Upper lobe of left lung (tissue), 6 donors: ENCODE results near the gene INKA1. TPM values are rescaled to one million over a fixed set of nuclear protein-coding genes. Genes with fewer than 3 reads are reported as not detected.

Source experiments
- ATAC-seq, 2 donors: fragments of 200-7000 bp; cut with Tn5 transposase; one replicate each; pipeline ENCODE4 v1.9.1; 2022; ENCODE audit warnings: mild to moderate bottlenecking in 2 of 2, moderate library complexity in 2 of 2; ENCODE audit not compliant: low FRiP score in 2 of 2
- DNase-seq, 2 donors: peaks; one replicate each; pipeline ENCODE4 v3.0.0-alpha.2; 2019 to 2020
- H3K27ac ChIP-seq, 4 donors: fragments of 200-600 bp; sonication (generic); one replicate each; pipeline ENCODE4 v1.5.1; 2016 to 2019
- H3K27me3 ChIP-seq, 4 donors: fragments of 200-600 bp; sonication (generic); one replicate each; pipeline ENCODE4 v1.5.1; 2017 to 2019
- H3K36me3 ChIP-seq, 4 donors: fragments of 200-600 bp; sonication (generic); one replicate each; pipeline ENCODE4 v1.5.1; 2016 to 2019
- H3K4me1 ChIP-seq, 4 donors: fragments of 200-600 bp; sonication (generic); one replicate each; pipeline ENCODE4 v1.5.1; 2018 to 2019
- H3K4me3 ChIP-seq, 4 donors: fragments of 200-600 bp; sonication (generic); one replicate each; pipeline ENCODE4 v1.5.1; 2017 to 2019; ENCODE audit warnings: mild to moderate bottlenecking in 2 of 4, moderate library complexity in 1 of 4
- H3K9me3 ChIP-seq, 4 donors: fragments of 200-600 bp; sonication (generic); one replicate each; pipeline ENCODE4 v1.5.1; 2018 to 2019
- CTCF ChIP-seq, 6 experiments: fragments of 450-650 bp in 4 of 6; fragments of 200-600 bp in 2 of 6; sonication (generic) in 2 of 6; IDR thresholded peaks; one replicate each; pipeline ENCODE4 v1.5.1; 2016 to 2019; ENCODE audit warnings: antibody characterized with exemption in 6 of 6
- EP300 ChIP-seq, 4 donors: sonication (generic); formaldehyde crosslinking; IDR thresholded peaks; one replicate each; pipeline ENCODE4 v1.5.1; 2017; ENCODE audit warnings: antibody characterized with exemption in 4 of 4, control low read depth in 2 of 4
- POLR2A ChIP-seq, 4 donors: fragments of 450-650 bp; IDR thresholded peaks; one replicate each; pipeline ENCODE4 v1.5.1; 2016 to 2017; ENCODE audit warnings: antibody characterized with exemption in 4 of 4, mild to moderate bottlenecking in 2 of 4
- POLR2AphosphoS5 ChIP-seq, 2 donors: sonication (generic); formaldehyde crosslinking; IDR thresholded peaks; one replicate each; pipeline ENCODE4 v1.5.1; 2017; ENCODE audit warnings: antibody characterized with exemption in 2 of 2
- WGBS, 2 donors: methylation state at CpG; one replicate each; pipeline ENCODE4 v1.1.5; 2017 to 2018; 5-methylcytosine and 5-hydroxymethylcytosine counted together
- total RNA-seq, 6 donors: library from RNA; depleted of rRNA in 4 of 6; stranded (reverse); fragments of >200 nt in 4 of 6; gene quantifications; one replicate each; pipeline versions ENCODE4 v1.1.0 to v1.2.1, GENCODE V29; 2016 to 2021
- donor health status: DM: no; HTN: no; CAD: no; lungs with moderate emphysema.
- donor health status: DM: no; HTN: yes; CAD: no; lungs with severe emphysema.

Gene INKA1
- total RNA-seq, 6 donors from 2014 or later = 5.0 to 13.6 (median 7.4) TPM

DNA sequence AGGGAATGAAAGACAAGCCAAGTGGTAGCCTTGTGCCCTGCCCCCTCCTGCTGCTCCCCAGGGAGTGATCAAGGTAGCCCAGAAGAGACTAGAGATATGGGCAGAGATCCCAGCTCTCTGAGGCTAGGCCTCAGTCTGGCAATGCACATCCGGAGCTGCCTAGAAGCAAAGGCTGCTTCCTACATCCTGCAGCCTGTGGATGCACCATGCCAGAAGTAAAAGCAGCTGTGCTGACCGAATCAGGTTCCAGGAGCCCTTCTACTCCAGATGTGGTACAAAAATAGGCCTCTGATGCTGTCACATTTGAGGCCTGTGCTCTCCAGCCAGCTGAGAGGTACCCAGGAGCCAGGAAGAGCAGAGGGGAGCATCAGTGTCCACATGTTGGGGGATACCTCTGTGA lies 37.3 kb downstream of the INKA1 start:
- no peak overlapping the region for H3K27ac ChIP-seq
- H3K36me3 ChIP-seq = no peaks in the 10 kb centered on the region
- TF ChIP-seq POLR2AphosphoS5 (IDR thresholded peaks at IDR 0.05) (no peak), EP300 (IDR thresholded peaks at IDR 0.05) (no peak), CTCF (IDR thresholded peaks at IDR 0.05) (no peak), POLR2A (IDR thresholded peaks at IDR 0.05) (no peak)
- H3K27me3 ChIP-seq = no peaks in the 10 kb centered on the region
- no peaks in the 10 kb centered on the region for H3K9me3 ChIP-seq
- DNase-seq (no peak), ATAC-seq (no peak)
- H3K4me3 ChIP-seq = no peak overlapping the region
- 49 to 69% methylated on average over 2 of the region's 2 CpGs for WGBS, 2 donors
- H3K4me1 ChIP-seq = peaks cover 6 to 13% (median 8%) of the 10 kb centered on the region in 4 donors

GRCh38 chr3:49841126-49841696 lies 38.1 kb downstream of the INKA1 start:
- DNase-seq = no peak
- peaks cover 6 to 13% (median 8%) of the 10 kb centered on the region in 4 donors for H3K4me1 ChIP-seq
- H3K36me3 ChIP-seq = no peaks in the 10 kb centered on the region
- TF ChIP-seq POLR2A (IDR thresholded peaks at IDR 0.05) = no peak
- TF ChIP-seq POLR2AphosphoS5 (IDR thresholded peaks at IDR 0.05) = no peak
- no peak for TF ChIP-seq EP300 (IDR thresholded peaks at IDR 0.05)
- peak in 1 of 6 experiments; percentile 13 for TF ChIP-seq CTCF (IDR thresholded peaks at IDR 0.05)
- H3K4me3 ChIP-seq = no peak overlapping the region
- ATAC-seq = no peak
- no peaks in the 10 kb centered on the region for H3K27me3 ChIP-seq
- H3K9me3 ChIP-seq = no peaks in the 10 kb centered on the region
- H3K27ac ChIP-seq = no peak overlapping the region

GRCh38 chr3:49841806-49842205 lies 38.7 kb downstream of the INKA1 start:
- no peak for TF ChIP-seq POLR2A (IDR thresholded peaks at IDR 0.05)
- no peak for TF ChIP-seq CTCF (IDR thresholded peaks at IDR 0.05)
- no peak for TF ChIP-seq POLR2AphosphoS5 (IDR thresholded peaks at IDR 0.05)
- no peak for TF ChIP-seq EP300 (IDR thresholded peaks at IDR 0.05)
- DNase-seq (no peak), ATAC-seq (no peak)
- 93 to 97% methylated on average over 7 of the region's 7 CpGs for WGBS, 2 donors
- Histone ChIP-seq H3K36me3 (no peaks in the 10 kb centered on the region), H3K4me1 (peaks cover 6 to 13% (median 8%) of the 10 kb centered on the region in 4 donors), H3K4me3 (no peak overlapping the region), H3K27ac (no peak overlapping the region), H3K27me3 (no peaks in the 10 kb centered on the region), H3K9me3 (no peaks in the 10 kb centered on the region)

DNA sequence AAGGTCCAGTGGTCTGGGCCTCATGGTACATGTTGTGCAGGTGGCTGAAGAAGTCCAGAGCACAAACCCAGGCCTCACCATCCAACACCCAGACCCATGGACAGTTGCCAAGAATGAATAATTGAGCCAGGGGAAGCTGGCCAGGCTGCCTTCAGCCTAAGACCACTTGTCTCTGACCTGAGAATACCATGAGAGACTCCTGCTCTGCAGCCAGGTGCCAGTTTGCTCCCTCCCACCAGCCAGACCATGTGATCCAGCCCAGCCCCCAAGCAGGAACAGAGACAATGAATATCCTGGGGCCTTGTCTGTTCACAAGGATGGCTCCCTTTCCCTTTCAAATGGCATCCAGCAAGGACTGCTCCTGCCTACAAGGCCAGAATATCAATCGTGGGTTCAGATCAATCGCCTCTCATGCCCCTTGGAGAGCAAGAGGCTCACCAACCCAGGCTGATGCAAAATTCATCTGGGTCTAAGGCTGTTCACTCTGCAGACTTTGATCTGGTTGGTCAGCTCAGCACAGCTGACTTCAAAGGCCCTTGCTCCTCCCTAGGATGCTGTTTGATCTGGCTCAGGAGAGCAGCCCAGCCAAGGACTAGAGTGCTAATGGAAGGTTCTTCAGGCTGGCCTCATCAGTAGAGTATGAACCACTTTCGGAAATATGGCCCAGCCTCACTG lies 39.9 kb downstream of the INKA1 start:
- H3K4me1 ChIP-seq = peaks cover 6 to 13% (median 8%) of the 10 kb centered on the region in 4 donors
- H3K27ac ChIP-seq = no peak overlapping the region
- no peaks in the 10 kb centered on the region for H3K36me3 ChIP-seq
- no peaks in the 10 kb centered on the region for H3K27me3 ChIP-seq
- no peak for ATAC-seq
- H3K4me3 ChIP-seq = no peak overlapping the region
- 90 to 98% methylated on average over 2 to 3 of the region's 3 CpGs for WGBS, 2 donors
- DNase-seq = no peak
- TF ChIP-seq EP300 (IDR thresholded peaks at IDR 0.05) = no peak
- no peak for TF ChIP-seq CTCF (IDR thresholded peaks at IDR 0.05)
- TF ChIP-seq POLR2AphosphoS5 (IDR thresholded peaks at IDR 0.05) = no peak
- TF ChIP-seq POLR2A (IDR thresholded peaks at IDR 0.05) = no peak
- no peaks in the 10 kb centered on the region for H3K9me3 ChIP-seq
